HG03432 (cell line): ENCODE results near the gene TENT4B.

Experiments
- ATAC-seq: cut with Tn5 transposase; IDR thresholded peaks from one replicate; pipeline ENCODE4 v1.9.1; 2021; ENCODE audit warnings: mild to moderate bottlenecking, moderate library complexity; ENCODE audit not compliant: unreplicated experiment

Gene TENT4B

GRCh38 chr16:50252082-50252611, 99.0 kb downstream of the TENT4B start:
- no peak for ATAC-seq

GRCh38 chr16:50252874-50253513, 99.9 kb downstream of the TENT4B start:
- no peak for ATAC-seq

- ATAC-seq = no peak
Measured at GRCh38 chr16:50253514-50253910, 100.4 kb downstream of the TENT4B start.

GRCh38 chr16:50254072-50254471, 101.0 kb downstream of the TENT4B start:
- no peak for ATAC-seq

- no peak for ATAC-seq
Measured at GRCh38 chr16:50255538-50255937, 102.4 kb downstream of the TENT4B start.

- no peak for ATAC-seq
Measured at GRCh38 chr16:50256604-50257003, 103.5 kb downstream of the TENT4B start.

- ATAC-seq = no peak
Measured at GRCh38 chr16:50257876-50258275, 104.8 kb downstream of the TENT4B start.

- ATAC-seq = no peak
Measured at GRCh38 chr16:50259334-50260205, 106.5 kb downstream of the TENT4B start.

GRCh38 chr16:50260206-50261159, 107.4 kb downstream of the TENT4B start:
- ATAC-seq = no peak

- ATAC-seq = no peak
Measured at GRCh38 chr16:50261160-50261706, 108.1 kb downstream of the TENT4B start.

- no peak for ATAC-seq
Measured at GRCh38 chr16:50261707-50262235, 108.7 kb downstream of the TENT4B start.

- ATAC-seq = no peak
Measured at GRCh38 chr16:50263060-50263909, 110.2 kb downstream of the TENT4B start.

GRCh38 chr16:50263940-50264929, 111.1 kb downstream of the TENT4B start:
- peak; percentile 31 for ATAC-seq

GRCh38 chr16:50265260-50265659, 112.2 kb downstream of the TENT4B start:
- no peak for ATAC-seq

GRCh38 chr16:50265716-50266336, 112.7 kb downstream of the TENT4B start:
- ATAC-seq = peak; percentile 2

GRCh38 chr16:50266337-50267091, 113.4 kb downstream of the TENT4B start, which contains the start of gene ADCY7:
ADCY7 (plus strand) TSS chr16:50266551; CDS start chr16:50288180, 21,629 bp downstream.
- peak; percentile 91 for ATAC-seq

GRCh38 chr16:50267151-50267631, 114.1 kb downstream of the TENT4B start:
- no peak for ATAC-seq
